Right lobe of liver (tissue), 6 donors: ENCODE data around the gene TRAPPC2L. TPM values are rescaled to one million over a fixed set of nuclear protein-coding genes. Genes with fewer than 3 reads are reported as not detected.

Source experiments
- ATAC-seq, 4 donors: fragments of 200-7000 bp; cut with Tn5 transposase; one replicate each; pipeline ENCODE4 v1.9.1; 2020; ENCODE audit warnings: mild to moderate bottlenecking in 4 of 4, moderate library complexity in 4 of 4
- DNase-seq, 3 donors: peaks; one replicate each; pipeline ENCODE4 v3.0.0-alpha.2; 2020
- H3K27ac ChIP-seq, 3 donors: fragments of 200-600 bp; one replicate each; pipeline ENCODE4 v1.8.0; 2022
- H3K27me3 ChIP-seq, 2 donors: fragments of 200-600 bp; one replicate each; pipeline ENCODE4 v1.8.0; 2022
- H3K36me3 ChIP-seq, 4 donors: fragments of 200-600 bp; sonication (generic) in 1 of 4; one replicate each; pipeline versions ENCODE4 v1.5.1 to v1.8.0; 2017 to 2022; ENCODE audit warnings: control low read depth in 1 of 4
- H3K4me1 ChIP-seq, 4 donors: fragments of 200-600 bp; sonication (generic) in 1 of 4; one replicate each; pipeline versions ENCODE4 v1.5.1 to v1.8.0; 2017 to 2022; ENCODE audit warnings: control low read depth in 1 of 4
- H3K4me3 ChIP-seq, 3 donors: fragments of 200-600 bp; one replicate each; pipeline ENCODE4 v1.8.0; 2022
- H3K9me3 ChIP-seq, 4 donors: fragments of 200-600 bp; sonication (generic) in 1 of 4; one replicate each; pipeline versions ENCODE4 v1.5.1 to v1.8.0; 2017 to 2022; ENCODE audit warnings: control low read depth in 1 of 4
- POLR2A ChIP-seq: fragments of 450-650 bp; IDR thresholded peaks from one replicate; pipeline ENCODE4 v1.6.1; 2017; ENCODE audit warnings: antibody characterized with exemption, mild to moderate bottlenecking
- WGBS: methylation state at CpG from one replicate; pipeline ENCODE4 v1.1.6; 2018; ENCODE audit warnings: low coverage, low lambda C conversion rate; ENCODE audit not compliant: insufficient coverage; ENCODE audit errors: missing lambda C conversion rate; 5-methylcytosine and 5-hydroxymethylcytosine counted together
- intact Hi-C, 2 donors: fragments of 100-400 bp; cut with DNase I; formaldehyde crosslinking; loops; one replicate each; pipeline versions ENCODE4 v1.11.2 to v1.14.1; 2022
- total RNA-seq, 6 experiments: library from RNA; depleted of rRNA in 2 of 6; stranded (reverse); fragments of >200 nt in 2 of 6; fragmentation: NEBNext Ultra II Directional in 3 of 6; extraction: Animal tissue kit (Norgen Biotek cat#: 25700) in 3 of 6; gene quantifications; one replicate each; pipeline versions ENCODE4 v1.1.0 to v1.2.4, GENCODE V29; 2016 to 2023
- TF ChIP-seq, protein P1 (sequence below), 4 donors: fragments of 200-600 bp in 3 of 4; fragments of 450-650 bp in 1 of 4; IDR thresholded peaks; one replicate each; pipeline versions ENCODE4 v1.5.1 to v1.8.0; 2016 to 2022; ENCODE audit warnings: antibody characterized with exemption in 4 of 4, mild to moderate bottlenecking in 2 of 4
- donor health status: DM: no; HTN: yes; CAD: no.
- donor health status: DM: no; HTN: no; CAD: no.
- donor health status: DM: no; HTN: no; CAD: no.
- donor health status: DM: no; HTN: yes; CAD: no.
- donor health status: DM: no; HTN: yes; CAD: no.

The TRAPPC2L gene
- total RNA-seq, 6 experiments from 2014 or later, result 15.1 to 25.5 (median 20.1) TPM

GRCh38 chr16:88879788-88880055 is 22.8 kb downstream of the TRAPPC2L start:
- Histone ChIP-seq H3K36me3 (no peaks in the 10 kb centered on the region), H3K4me1 (peaks cover 0 to 29% (median 0%) of the 10 kb centered on the region in 4 donors), H3K4me3 (peak overlapping the region in 1 of 3 donors; percentile 48), H3K9me3 (no peaks in the 10 kb centered on the region), H3K27ac (no peak overlapping the region), H3K27me3 (no peaks in the 10 kb centered on the region)
- no peak for TF ChIP-seq POLR2A
- TF ChIP-seq, protein P1, sequence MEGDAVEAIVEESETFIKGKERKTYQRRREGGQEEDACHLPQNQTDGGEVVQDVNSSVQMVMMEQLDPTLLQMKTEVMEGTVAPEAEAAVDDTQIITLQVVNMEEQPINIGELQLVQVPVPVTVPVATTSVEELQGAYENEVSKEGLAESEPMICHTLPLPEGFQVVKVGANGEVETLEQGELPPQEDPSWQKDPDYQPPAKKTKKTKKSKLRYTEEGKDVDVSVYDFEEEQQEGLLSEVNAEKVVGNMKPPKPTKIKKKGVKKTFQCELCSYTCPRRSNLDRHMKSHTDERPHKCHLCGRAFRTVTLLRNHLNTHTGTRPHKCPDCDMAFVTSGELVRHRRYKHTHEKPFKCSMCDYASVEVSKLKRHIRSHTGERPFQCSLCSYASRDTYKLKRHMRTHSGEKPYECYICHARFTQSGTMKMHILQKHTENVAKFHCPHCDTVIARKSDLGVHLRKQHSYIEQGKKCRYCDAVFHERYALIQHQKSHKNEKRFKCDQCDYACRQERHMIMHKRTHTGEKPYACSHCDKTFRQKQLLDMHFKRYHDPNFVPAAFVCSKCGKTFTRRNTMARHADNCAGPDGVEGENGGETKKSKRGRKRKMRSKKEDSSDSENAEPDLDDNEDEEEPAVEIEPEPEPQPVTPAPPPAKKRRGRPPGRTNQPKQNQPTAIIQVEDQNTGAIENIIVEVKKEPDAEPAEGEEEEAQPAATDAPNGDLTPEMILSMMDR (IDR thresholded peaks at IDR 0.05), result no peak
- ATAC-seq (no peak), DNase-seq (no peak)
- WGBS, result 100% methylated on average over 1 of the region's 11 CpGs
- intact Hi-C loops, result no loop called here

DNA sequence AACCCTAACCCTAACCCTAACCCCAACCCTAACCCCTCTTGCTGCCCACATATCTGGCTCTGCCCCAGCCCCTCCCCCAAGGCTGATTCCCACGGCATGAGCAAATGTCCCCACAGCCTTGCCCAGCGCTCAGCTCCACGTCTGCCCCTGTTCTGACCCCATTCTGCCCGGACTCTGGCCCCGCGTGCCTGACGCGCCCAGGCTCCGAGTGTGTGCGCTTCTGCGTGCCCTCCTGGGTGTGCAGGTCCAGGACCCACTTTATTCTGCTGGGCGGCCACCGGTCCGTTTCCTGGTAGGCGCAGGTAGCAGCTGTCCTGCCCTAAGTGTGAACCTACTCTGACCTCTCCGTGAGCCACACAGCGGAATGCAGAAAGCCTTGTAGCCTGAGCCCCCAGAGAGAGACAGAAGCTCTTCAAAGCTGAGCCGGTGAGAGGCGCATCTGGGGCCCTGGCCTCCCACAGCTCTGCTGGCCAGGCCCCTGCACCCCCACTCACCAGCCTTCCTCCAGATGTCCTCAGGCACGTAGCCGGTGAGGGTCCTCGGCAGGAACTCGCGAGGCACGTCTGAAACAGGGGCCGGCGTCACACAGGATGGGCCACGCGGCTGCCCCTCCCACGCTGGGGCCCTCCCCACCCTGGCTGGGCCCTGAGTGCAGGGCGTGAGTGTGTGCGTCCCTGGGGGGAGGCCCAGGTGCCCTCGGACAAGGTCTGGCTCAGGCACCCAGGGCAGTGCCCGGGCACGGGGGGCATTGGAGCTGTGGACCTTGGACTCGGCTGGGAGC is 23.5 kb downstream of the TRAPPC2L start:
- Histone ChIP-seq H3K27ac (peak overlapping the region in 2 of 3 donors; percentile 66 to 71), H3K36me3 (no peaks in the 10 kb centered on the region), H3K9me3 (no peaks in the 10 kb centered on the region), H3K27me3 (no peaks in the 10 kb centered on the region), H3K4me3 (peak overlapping the region; percentile 25 to 48 (median 45)), H3K4me1 (peaks cover 0 to 29% (median 0%) of the 10 kb centered on the region in 4 donors)
- peak; percentile 61 to 75 (median 70) for ATAC-seq
- DNase-seq, result peak; percentile 69 to 91 (median 85)
- no peak for TF ChIP-seq POLR2A
- TF ChIP-seq, protein P1 (IDR thresholded peaks at IDR 0.05), result no peak
- 57% methylated on average over 16 of the region's 36 CpGs for WGBS
- intact Hi-C loops, result no loop called here

DNA sequence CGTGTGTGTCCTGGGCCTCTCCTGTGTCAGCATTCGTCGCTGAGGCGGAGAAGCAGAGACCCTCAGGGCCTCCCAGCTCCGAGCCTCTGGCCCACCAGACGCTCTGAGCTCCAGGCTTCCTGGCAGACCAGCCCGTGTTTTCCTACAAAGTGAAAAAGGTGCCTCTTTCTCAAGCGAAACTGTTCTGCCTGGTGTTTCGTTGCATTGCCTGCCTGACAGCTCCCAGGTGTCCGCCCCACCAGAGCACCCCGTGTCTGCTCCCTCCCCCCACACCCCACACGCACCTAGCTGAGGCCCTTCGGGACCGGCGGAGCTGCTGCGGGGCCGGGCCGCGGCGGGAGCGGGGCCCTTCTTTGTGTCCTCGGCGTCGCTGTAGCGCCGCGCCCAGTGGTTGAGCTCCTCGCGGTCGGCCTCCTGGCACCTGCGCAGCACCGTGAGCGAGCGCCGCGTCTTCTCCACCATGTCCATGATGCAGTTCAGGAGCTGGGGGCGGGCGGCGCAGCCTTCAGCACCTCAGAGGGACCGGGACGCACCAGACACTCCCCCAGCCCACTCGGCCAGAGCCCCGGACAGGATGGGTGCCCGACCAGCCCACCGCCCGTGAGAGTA is 24.2 kb downstream of the TRAPPC2L start:
- no CpG with 5 or more reads among the region's 46 CpGs for WGBS
- peak overlapping the region; percentile 25 to 48 (median 45) for H3K4me3 ChIP-seq
- peak; percentile 19 to 44 (median 35) for ATAC-seq

DNA sequence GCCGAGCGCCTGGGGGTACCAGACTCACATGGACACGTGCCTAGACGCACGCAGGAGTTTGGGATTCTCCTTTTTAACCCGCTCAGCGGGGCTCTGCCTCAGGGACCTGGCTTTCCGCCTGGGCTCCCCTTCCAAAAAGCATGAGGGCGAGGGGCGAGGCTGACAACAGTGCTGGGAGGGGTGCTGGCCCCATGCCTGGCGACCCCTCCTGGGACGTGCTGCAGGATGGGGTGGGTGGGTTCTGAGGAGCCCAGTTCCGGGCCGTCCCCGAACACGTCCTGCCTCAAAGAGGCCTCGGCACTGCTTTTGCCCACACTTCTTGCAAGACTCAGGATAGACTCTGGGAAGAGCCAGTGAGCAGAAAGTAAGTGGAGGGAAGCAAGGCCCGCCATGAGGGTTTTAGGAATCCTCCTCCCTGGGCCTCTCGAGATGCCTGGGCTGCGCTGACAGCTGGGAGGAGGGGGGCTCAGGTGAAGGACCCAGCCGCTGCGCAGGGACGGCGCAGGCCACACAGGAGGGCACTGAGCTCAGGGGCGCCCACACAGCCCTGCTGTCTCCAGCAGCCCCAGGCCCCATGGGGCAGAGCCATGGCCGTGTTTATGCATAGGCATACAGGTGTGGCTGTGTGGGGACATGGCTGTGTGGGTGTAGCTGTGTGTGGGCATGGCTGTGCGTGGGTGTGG is 24.9 kb downstream of the TRAPPC2L start:
- H3K4me3 ChIP-seq, result peak overlapping the region; percentile 25 to 48 (median 45)
- H3K27ac ChIP-seq, result peak overlapping the region in 1 of 3 donors; percentile 71
- H3K27me3 ChIP-seq, result no peaks in the 10 kb centered on the region
- H3K36me3 ChIP-seq, result no peaks in the 10 kb centered on the region
- intact Hi-C loops, result no loop called here
- H3K9me3 ChIP-seq, result no peaks in the 10 kb centered on the region
- 56% methylated on average over 9 of the region's 27 CpGs for WGBS
- no peak for ATAC-seq
- no peak for DNase-seq
- TF ChIP-seq POLR2A, result no peak
- TF ChIP-seq, protein P1 (IDR thresholded peaks at IDR 0.05), result no peak
- peaks cover 0 to 29% (median 0%) of the 10 kb centered on the region in 4 donors for H3K4me1 ChIP-seq

More for the DNA sequence above, 24.2 kb downstream of the TRAPPC2L start:
- peak in 2 of 3 donors; percentile 42 to 65 for DNase-seq
- Histone ChIP-seq H3K36me3 (no peaks in the 10 kb centered on the region), H3K27me3 (no peaks in the 10 kb centered on the region), H3K4me1 (peaks cover 0 to 29% (median 0%) of the 10 kb centered on the region in 4 donors), H3K9me3 (no peaks in the 10 kb centered on the region), H3K27ac (peak overlapping the region in 2 of 3 donors; percentile 66 to 71)
- no peak for TF ChIP-seq POLR2A
- TF ChIP-seq, protein P1 (IDR thresholded peaks at IDR 0.05), result no peak
- intact Hi-C loops, result no loop called here
